NK-92 (cell line): ENCODE measurements around the gene CNTN4.
"Not testable (repeated sequence)": the region's sequence is repeated elsewhere in the genome, so short reads cannot be mapped to it uniquely, and the experiment has no call there.

Experiments used
- DNase-seq: peaks from one replicate; lab custom pipeline; 2025; ENCODE audit not compliant: unreplicated experiment; lab: John Stamatoyannopoulos, UW

Gene CNTN4

DNA sequence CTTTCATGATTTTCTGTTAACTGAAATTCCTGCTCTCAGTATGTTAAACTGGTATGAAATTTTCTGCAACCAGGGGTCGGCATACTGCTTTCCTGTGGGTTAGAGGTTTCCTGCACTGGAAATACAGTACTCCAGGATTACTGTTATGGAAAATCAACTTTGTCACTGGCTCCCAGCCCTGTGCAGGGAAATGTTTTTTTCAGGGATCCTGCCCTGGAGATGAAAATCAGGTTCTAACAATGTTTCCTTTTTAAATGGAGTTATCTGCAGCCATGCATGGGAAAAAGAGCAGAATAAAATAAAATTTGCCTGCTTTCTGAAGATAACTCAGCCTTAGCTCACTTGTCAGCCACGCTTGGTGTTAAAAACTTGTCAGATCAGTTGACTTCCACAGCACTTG lies 791.1 kb downstream of the CNTN4 start:
- no peak for DNase-seq

DNA sequence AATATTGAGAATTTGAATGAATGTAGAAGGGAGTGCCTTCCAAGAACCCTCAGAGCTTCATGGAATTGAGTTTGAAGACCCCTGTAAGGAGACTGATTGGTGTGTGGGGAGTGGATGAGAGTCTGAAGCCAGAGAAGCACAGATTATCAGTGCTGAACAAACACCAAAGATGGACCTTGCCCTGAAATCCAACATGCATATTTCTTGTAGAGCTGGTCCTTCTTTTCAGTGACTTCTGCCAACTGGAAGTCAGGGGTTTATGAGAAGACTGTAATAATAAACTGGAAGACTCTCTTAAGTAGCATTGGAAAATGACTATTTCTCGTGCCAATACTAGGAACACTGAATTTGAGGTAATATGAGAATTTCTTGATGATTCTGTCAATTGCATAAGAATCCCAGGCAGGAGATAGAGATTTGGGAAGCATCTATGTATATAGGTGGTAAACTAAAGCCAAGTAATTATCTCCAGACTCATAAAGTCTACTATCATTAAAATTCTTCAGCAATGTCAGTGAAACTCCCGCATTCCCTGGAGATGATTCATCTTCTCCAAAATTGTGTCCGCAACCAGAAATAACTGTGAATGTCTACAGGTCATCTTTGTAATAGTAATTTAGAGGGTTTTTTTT lies 797.8 kb downstream of the CNTN4 start:
- no peak for DNase-seq

DNA sequence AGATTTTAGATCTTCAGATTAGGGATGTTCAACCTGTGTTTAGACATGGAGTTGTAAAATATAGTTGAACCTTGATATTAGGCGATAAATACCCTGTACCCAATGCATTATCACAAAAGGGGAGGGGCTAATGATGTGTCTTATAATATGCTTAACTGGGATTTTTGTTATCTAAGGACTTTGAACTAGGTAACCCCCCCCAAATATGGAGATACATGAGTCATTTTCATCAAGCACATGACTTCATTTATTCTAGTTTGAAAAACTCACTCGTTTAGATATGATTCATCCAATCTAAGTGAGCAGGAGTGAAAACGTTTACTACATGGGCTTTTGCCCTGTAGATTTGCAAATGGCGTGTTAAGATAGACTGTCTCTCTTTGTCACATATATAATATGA lies 799.2 kb downstream of the CNTN4 start:
- DNase-seq: no peak

DNA sequence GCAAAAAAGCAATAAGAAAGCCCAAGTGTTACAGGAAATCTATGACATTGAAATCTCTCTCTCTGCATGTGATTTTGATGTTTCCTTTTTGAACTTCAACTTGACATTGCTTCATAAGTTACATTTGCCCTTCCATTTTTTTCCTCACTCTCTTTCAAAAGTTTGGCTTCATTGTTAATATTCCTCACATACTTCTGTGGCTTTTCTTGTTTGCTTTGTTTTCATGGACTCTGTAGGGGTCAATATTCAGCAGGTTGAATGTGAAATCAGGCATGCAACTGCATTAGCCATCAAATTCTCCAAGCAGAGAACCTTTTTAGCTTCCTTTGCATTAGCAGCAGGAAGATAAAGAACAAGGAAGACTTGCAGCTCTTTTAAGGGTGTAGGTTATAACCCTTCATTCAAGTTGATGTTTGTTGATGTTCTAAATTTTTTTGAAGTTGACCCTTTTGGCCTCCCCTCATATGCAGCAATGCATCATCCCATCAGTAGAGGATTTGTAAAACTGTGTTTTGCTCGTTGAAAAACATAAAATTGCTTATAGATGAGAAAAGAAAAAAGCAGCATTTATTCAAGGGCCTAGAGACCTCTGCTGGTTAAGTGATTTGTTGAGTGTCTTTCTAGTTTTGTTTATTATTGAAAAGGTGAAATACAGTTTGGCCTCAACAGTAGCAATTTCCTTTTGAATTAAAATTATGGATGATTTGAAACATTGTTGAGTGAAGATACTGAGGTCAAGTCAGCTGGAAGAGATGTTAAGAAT lies 800.1 kb downstream of the CNTN4 start:
- no peak for DNase-seq

DNA sequence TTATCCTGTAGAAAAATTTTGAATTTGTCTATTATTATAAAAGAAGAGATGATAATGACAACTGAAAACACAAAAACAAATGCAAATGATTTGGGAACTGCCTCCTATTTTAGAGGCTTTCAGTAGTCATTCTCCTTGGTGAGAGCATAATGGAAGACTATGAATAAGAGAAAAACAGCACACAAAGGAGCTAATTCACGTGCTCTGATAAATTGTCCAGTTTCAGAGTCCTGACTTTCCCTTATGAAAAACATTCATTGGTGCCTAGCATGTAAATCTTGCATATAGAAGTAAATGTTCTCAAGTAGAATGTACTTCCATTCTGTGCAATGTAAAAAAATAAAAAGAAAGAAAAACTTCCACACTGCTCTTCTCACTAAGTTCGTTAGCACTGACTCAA lies 805.4 kb downstream of the CNTN4 start:
- DNase-seq: no peak

DNA sequence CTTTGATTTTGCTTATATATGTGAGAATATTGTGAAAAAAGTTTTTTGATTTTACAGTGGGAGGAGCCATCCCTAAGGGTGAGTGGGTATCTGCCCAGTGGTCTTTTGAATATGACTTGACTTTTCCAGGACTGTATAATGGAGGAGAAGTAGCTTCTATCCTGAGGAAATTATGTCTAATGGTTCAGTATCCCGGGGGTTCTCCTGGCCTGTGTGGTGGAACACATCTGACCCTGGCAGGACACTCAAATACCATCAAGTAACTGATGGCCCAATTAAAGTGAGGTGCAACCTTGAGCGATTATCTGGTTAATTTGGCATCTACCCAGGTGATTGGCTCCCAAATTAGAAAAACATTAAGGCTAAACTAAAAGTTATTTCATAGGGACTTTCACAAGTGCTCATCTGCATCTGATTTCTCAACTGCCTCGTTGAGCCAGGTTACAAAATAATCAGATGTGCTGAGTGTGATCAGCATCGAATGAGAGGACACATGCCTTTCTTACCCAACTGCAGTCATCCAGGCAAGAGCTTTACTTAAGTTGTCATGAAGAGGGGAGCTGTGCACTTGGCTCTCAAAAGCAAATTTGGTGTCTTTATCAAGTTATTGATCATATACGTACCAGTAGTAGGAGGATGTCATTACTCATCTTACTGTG lies 810.2 kb downstream of the CNTN4 start:
- DNase-seq: no peak

DNA sequence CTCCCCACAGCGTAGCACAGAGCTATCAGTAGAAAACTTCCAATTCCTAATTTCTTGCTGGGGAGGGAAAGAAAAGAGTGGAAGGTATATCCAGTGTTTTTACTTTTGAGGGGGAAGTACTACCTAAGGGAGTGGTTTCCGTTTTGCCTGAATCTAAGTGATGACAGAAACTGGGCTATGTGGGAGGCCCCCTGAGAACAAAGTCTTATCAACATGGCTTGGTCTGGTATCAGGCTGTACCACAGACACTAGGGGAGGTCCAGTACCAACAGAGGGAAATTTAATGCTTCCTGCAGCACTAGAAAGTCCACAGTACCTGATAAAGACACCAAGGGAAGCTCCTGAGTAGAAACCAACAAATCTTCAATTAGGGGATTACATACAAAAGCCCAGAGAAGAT lies 812.3 kb downstream of the CNTN4 start:
- no peak for DNase-seq

DNA sequence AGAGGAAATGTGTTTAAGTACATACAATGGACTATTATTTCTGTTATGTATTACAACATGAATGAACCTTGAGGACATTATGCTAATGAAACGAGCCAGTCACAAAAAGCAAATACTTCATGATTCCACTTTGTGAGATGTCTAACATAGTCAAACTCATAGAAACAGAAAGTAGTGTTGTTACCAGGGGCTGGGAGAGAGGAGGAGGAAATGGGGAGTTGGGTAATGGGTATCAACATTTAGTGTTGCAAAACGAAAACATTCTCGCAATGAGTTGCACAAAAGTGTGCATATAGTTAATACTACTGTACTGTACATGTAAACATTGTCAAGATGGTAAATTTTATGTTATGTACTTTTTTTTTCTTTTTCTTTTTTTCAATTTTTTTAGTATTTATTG lies 817.2 kb downstream of the CNTN4 start:
- DNase-seq: no peak

DNA sequence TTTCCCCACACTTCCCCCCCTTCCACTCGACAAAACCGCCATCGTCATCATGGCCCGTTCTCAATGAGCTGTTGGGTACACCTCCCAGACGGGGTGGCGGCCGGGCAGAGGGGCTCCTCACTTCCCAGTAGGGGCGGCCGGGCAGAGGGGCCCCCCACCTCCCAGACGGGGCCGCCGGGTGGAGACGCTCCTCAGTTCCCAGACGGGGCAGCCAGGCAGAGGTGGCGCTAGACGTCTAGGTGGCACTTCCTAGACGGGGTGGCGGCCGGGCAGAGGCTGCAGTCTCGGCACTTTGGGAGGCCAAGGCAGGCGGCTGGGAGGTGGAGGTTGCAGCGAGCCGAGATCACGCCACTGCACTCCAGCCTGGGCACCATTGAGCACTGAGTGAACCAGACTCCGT lies 818.0 kb downstream of the CNTN4 start:
- DNase-seq: not testable (repeated sequence)

DNA sequence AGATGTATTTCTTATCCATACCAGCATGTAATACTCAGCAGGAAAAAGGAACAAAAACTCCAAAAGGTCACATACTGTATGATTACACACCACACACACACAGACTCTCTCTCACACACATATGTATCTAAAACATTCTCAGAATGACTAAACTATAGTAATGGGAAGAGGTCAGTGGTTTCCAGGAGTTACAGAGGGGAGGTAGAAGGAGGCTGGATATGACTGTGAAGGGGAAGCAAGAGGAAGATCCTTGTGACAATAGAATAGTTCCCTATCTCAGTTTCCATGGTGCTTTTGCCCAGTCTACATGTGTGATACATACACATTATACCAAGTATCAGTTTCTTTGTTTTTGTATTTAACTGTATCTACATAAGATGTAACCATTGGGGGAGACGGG lies 821.4 kb downstream of the CNTN4 start:
- no peak for DNase-seq

DNA sequence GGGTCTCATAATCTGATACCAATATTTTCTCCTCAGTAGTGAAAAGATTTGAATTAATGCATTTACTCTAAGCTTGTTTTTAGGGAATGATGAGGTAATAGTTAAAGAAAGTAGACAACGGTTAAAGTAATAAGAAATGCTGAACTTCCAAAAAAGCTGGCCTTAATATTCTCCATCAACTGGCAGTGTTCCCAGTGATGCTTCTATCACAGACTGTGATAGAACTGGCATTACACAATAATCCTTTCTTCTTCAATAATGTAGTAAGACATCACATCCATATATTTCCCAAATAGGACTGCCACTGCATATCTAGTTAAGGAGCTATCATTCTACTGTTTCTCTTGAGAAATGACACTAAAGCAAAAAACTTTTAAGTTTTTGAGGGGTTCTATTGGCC lies 822.8 kb downstream of the CNTN4 start:
- DNase-seq: no peak

DNA sequence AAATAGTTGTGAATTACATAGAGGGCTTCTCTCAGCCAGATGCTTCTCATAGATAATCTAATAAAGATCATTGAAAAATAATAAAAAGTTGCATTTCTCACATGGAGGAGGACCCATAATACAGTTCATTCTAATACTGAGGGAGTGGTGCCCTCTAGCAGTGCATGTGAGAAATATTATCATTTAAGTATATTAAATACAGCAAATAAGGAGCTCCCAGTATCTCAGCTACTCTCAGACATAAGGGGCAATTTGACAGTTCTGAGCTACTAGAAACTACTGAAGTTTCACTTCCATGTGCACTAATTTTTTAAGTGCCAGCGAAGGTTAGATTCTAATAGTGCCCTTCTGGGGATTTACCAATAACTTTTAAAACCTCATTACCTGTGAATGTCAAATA lies 823.2 kb downstream of the CNTN4 start:
- DNase-seq: no peak

DNA sequence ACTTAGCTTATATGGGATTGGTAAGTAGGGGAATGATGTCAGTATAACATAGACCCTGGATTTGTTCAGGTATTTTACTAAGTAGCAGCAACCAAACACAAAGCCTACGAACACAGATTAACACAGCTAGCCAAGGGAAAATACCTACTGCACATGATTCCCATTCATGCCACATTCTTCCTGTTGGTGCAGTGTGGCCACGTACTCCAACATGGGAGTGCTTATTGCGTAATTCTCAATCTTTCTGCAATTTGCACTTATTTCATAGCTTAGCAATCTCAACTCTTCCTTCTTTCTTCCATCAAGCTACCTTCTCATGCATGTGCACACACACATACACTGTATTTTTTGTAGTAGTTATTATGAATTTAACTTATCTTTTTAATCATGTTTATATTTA lies 824.7 kb downstream of the CNTN4 start:
- no peak for DNase-seq

DNA sequence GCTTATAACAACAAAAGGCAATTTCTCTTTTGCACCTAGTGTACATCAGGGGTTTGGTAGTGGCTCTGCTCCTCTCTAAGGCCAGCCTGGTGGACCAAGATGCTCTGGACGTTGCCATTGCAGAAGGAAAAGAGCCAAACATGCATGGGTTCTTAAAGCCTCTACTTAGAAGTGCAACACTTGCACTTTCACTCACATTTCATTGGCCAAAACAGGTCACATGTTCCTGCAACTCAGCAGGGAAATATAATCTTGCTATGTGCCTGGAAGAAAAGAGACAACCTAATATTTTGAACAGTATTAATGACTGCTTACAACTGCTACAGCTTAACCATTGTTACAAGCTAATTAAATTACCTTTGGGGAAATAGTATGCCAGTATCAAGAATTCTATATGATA lies 828.6 kb downstream of the CNTN4 start:
- no peak for DNase-seq

DNA sequence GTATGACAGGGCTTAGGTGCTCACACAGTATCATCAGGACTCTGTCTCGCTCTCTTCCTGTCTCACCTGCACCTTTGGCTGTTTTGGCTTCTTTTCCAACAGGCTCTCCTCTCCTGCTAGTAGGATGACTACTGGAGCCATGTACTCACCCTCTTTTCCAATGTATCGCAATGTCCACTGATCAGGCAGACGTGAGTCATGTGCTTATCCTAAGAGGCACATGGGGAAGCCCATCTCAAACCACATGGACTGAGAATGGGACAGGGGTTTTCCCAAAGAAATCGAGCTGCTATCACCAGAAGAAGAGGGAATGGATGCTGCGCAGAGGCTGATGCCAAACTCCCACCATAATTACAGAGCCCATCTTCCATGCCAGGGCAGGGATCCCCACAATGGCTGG lies 830.9 kb downstream of the CNTN4 start:
- no peak for DNase-seq

DNA sequence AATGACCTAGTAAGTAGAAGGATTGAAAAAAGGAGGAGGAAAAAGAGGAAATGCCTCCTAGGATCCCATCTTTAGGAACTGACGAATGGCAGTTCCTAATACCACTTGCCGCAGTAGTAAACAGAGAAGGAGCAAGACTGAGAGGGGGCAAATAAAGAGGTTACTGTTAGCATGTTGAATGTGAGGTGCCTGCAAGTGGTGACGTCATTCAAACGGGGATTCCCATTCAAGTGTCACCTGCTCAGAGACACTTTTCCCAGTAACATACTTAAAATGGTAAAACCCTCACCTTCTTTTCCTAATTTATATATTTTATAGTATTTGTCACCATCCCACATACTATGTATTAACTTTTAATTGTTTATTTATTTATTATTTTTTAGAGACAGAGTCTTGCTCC lies 832.6 kb downstream of the CNTN4 start:
- no peak for DNase-seq

DNA sequence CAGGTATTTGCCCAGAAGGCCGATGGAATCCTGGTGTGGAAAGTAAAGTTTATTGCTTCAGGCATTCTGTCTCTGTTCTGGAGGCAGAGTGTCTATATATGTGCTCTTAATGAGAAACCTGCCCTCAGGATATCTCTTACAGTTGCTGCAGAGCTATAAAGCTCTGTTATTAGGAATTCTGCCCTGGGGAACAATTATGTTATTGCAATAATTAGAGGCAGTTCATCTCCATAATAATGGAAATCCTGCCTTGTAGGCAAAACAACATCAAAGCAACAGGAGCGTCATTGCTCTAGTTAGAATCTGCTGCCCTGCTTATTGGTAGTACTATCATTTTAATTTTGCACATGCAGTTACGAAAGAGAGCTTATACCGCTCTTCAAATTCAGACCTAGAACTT lies 835.9 kb downstream of the CNTN4 start:
- no peak for DNase-seq

DNA sequence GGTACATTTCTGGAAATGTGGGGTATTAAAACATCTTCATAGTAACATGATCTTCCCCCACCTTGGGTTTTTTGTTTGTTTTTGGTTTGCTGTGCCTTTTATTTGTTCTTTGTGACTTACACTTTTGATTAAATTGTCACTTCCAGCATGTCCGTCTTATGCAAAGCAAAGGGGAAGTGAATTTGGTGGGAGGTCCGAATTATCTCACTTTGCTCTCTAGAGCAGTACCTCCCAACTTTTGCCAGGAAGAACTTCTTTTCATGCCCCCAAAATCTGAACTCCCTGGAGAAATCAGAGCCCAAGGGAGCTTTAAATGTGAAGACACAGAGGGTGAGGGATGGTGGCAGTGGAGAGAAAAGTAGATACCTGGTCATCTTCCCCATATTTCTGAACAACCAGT lies 838.4 kb downstream of the CNTN4 start:
- DNase-seq: no peak

DNA sequence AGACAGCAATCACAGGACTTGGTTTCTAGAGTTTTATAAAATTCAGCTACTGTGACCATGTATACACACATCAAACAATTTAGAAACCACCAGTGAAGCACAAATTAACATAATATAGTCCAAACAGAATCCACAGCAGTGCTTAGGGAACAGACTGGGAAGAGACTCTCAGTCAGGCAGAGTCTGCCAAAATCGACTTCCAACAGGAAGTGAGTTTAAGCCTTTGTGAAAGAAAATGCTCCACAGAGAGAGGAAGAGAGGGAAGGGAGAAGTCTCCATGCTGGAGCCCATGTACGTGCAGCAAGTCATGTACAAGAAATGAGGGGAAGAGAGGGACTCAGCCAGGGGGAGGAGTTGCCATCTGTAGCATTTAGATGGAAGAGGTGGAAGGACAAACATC lies 838.9 kb downstream of the CNTN4 start:
- DNase-seq: no peak

DNA sequence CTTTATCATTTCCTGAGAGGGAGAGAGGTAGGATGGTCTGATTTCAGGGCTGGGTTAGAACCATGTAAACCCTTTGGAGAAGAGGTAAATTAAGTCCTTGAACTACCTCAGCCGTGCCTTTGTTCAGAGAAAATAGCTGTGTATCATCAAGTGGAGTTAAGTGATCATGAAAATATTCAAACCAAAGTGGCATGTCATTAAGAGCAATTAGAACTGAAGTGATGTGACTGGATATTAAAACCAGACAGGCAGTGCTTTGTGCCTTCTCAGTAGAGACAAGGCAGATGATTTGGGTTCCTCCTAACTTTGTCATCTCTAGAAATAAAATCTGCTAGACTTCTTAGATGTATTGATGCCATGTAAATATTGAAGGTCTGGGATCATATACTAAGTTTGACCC lies 840.0 kb downstream of the CNTN4 start:
- no peak for DNase-seq

DNA sequence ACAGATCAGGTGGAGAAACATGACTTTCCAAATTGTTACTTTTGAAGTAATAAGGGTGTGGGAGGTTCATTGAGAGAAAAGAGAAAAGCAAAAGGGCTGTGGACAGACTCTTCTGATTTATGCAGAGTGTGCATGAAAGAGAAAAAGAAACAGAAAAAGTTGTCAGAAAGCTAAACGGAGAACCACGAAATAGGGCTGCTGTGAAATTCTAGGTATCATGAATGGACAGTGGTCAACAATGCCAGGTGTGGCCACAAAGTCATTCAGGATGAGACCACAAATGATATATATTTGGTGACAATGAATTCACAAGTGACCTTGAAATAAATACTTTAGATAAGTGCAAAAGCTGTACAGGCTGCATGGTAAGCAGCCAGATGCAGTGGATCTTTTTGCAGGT lies 841.4 kb downstream of the CNTN4 start:
- DNase-seq: no peak

DNA sequence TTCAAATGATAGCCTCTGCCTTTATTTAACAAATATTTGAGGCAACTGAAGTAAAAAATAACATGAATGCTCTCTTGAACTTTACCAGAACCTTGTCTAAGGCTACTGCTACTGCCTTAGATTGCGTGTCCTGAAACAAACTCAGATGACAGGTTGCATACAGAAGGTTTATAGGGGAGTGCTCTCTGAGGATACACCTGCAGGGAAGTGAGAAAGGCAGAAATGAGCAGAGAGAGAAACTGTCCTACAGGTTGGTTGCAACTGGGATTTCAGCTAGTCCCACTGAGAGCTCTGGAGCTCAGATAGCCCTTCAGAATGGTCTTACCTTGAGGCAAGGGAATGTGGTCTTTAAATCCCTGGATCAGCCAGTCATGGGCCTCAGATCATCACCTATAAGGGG lies 846.0 kb downstream of the CNTN4 start:
- DNase-seq: no peak

DNA sequence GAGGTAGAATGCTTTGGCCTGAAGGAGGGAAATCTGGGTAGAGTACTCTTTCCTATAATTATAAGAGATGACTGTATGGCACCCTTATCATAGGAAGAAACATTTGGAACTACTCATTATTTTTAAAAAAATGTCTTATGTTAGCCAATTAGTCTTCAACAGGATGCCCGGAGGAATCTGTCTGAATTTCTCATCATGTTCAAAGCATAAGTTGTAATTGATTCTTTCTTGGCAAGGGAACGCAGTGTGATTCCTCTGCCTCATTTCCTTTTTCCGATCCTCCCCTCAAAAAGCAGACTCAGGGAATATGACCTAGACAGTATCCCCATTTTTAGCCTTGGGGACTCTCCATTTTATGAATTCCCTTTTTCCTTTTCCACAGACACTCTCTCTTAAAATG lies 846.5 kb downstream of the CNTN4 start:
- DNase-seq: no peak
